Right atrium auricular region (tissue), 2 donors: Measurements from ENCODE around the gene UGT3A2. TPM values are rescaled to one million over a fixed set of nuclear protein-coding genes. Genes with fewer than 3 reads are reported as not detected.

ENCODE experiments used
- DNase-seq: peaks from one replicate; pipeline ENCODE4 v3.0.0-alpha.2; 2019; ENCODE audit warnings: low spot score
- H3K27ac ChIP-seq, 2 donors: fragments of 200-600 bp; sonication (generic); 1 replicate in 1 of 2; 2 replicates in 1 of 2; pipeline ENCODE4 v1.5.1; 2016 to 2019
- H3K27me3 ChIP-seq, 2 donors: fragments of 200-600 bp; sonication (generic); one replicate each; pipeline versions ENCODE4 v1.5.1 to v1.6.0; 2017 to 2019
- H3K36me3 ChIP-seq: fragments of 200-600 bp; sonication (generic); one replicate; pipeline ENCODE4 v1.5.1; 2016
- H3K4me1 ChIP-seq, 2 donors: fragments of 200-600 bp; sonication (generic); one replicate each; pipeline versions ENCODE4 v1.5.1 to v1.6.0; 2017 to 2019
- H3K4me3 ChIP-seq, 2 donors: fragments of 200-600 bp; sonication (generic); 1 replicate in 1 of 2; 2 replicates in 1 of 2; pipeline ENCODE4 v1.5.1; 2017 to 2019; ENCODE audit warnings: mild to moderate bottlenecking in 1 of 2, moderate library complexity in 1 of 2
- H3K9me3 ChIP-seq, 2 donors: fragments of 200-600 bp; sonication (generic); one replicate each; pipeline ENCODE4 v1.5.1; 2019
- CTCF ChIP-seq, 2 donors: fragments of 200-600 bp; sonication (generic); IDR thresholded peaks; one replicate each; pipeline ENCODE4 v1.5.1; 2019; ENCODE audit warnings: antibody characterized with exemption in 2 of 2
- total RNA-seq, 2 donors: library from RNA; depleted of rRNA; stranded (reverse); fragments of >200 nt; gene quantifications; one replicate each; pipeline ENCODE4 v1.1.0, GENCODE V29; 2016

Gene UGT3A2
- total RNA-seq, 2 donors from 2014 or later, result 0.24 TPM; not detected in 1

- TF ChIP-seq CTCF (IDR thresholded peaks at IDR 0.05), result no peak
- Histone ChIP-seq H3K36me3 (no peaks in the 10 kb centered on the region), H3K27ac (no peak overlapping the region), H3K4me3 (no peak overlapping the region), H3K9me3 (peaks cover 0 to 8% of the 10 kb centered on the region in 2 donors), H3K4me1 (no peaks in the 10 kb centered on the region), H3K27me3 (no peaks in the 10 kb centered on the region)
- DNase-seq, result no peak
Observed at GRCh38 chr5:36017004-36017403, 49.7 kb downstream of the UGT3A2 start.

- no peak for DNase-seq
- Histone ChIP-seq H3K4me1 (no peaks in the 10 kb centered on the region), H3K27ac (no peak overlapping the region), H3K27me3 (no peaks in the 10 kb centered on the region), H3K4me3 (no peak overlapping the region), H3K36me3 (no peaks in the 10 kb centered on the region), H3K9me3 (peaks cover 0 to 8% of the 10 kb centered on the region in 2 donors)
- TF ChIP-seq CTCF (IDR thresholded peaks at IDR 0.05), result no peak
Observed at GRCh38 chr5:36013182-36013581, 53.5 kb downstream of the UGT3A2 start.

DNA sequence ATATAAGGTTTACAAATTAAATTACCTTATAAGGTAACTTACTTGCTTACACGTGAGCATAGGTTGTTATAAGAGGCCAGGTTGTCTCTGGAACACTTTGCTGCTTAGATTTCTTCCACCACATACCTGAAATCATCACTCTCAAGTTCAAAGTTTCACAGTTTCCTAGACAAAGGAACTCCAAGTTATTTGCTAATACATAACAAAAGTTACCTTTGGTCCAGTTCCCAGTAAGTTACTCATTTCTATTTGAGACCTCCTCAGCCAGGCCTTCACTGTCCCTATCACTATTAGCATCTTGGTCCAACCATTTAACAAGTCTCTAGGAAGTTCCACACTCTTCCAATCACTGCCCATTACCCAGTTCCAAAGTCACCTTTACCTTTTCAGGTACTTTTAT lies 57.0 kb downstream of the UGT3A2 start:
- TF ChIP-seq CTCF (IDR thresholded peaks at IDR 0.05), result no peak
- Histone ChIP-seq H3K9me3 (no peaks in the 10 kb centered on the region), H3K4me3 (no peak overlapping the region), H3K27me3 (no peaks in the 10 kb centered on the region), H3K4me1 (no peaks in the 10 kb centered on the region), H3K27ac (no peak overlapping the region), H3K36me3 (no peaks in the 10 kb centered on the region)
- no peak for DNase-seq

- Histone ChIP-seq H3K4me1 (no peaks in the 10 kb centered on the region), H3K27ac (no peak overlapping the region), H3K36me3 (no peaks in the 10 kb centered on the region), H3K9me3 (no peaks in the 10 kb centered on the region), H3K4me3 (no peak overlapping the region), H3K27me3 (no peaks in the 10 kb centered on the region)
- no peak for DNase-seq
- no peak for TF ChIP-seq CTCF (IDR thresholded peaks at IDR 0.05)
Observed at GRCh38 chr5:36007366-36007765, 59.3 kb downstream of the UGT3A2 start.

DNA sequence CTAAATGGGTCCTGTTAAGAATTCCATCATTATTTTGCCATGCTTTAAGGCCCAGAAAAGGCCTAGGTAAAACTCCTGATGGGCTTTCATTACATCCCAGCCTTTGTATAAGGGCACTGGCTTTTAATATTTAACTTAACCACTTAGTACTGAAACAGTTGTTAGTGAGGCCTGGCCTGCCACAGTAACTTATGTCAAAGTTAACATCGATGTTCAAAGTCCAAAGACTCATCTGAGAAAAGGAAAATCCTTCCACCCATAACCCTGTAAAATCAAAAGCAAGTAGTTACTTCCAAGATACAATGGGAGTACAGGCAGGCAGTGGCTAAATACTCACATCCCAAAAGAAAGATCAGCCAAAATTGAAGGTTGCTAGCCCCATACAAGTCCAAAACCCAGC lies 60.5 kb downstream of the UGT3A2 start:
- H3K9me3 ChIP-seq, result no peaks in the 10 kb centered on the region
- H3K4me3 ChIP-seq, result no peak overlapping the region
- no peaks in the 10 kb centered on the region for H3K27me3 ChIP-seq
- no peak for TF ChIP-seq CTCF (IDR thresholded peaks at IDR 0.05)
- H3K4me1 ChIP-seq, result no peaks in the 10 kb centered on the region
- H3K27ac ChIP-seq, result no peak overlapping the region
- DNase-seq, result no peak
- no peaks in the 10 kb centered on the region for H3K36me3 ChIP-seq

- H3K27ac ChIP-seq, result no peak overlapping the region
- H3K9me3 ChIP-seq, result no peaks in the 10 kb centered on the region
- no peaks in the 10 kb centered on the region for H3K4me1 ChIP-seq
- H3K27me3 ChIP-seq, result no peaks in the 10 kb centered on the region
- no peak for TF ChIP-seq CTCF (IDR thresholded peaks at IDR 0.05)
- no peaks in the 10 kb centered on the region for H3K36me3 ChIP-seq
- no peak for DNase-seq
- no peak overlapping the region for H3K4me3 ChIP-seq
Observed at GRCh38 chr5:36001032-36001431, 65.7 kb downstream of the UGT3A2 start.
